K562 (cell line): Measurements from ENCODE around the gene MYH7. TPM values are rescaled to one million over a fixed set of nuclear protein-coding genes. Genes with fewer than 3 reads are reported as not detected.
A peak's percentile ranks its signal among the peaks of the same experiment; 100 is the strongest.

Source experiments
- ATF4 ChIP-seq: fragments of 450-650 bp; formaldehyde crosslinking; IDR thresholded peaks from 2 replicates; pipeline ENCODE4 v1.4.0; 2022; ENCODE audit warnings: mild to moderate bottlenecking, moderate library complexity
- CBFA2T3 ChIP-seq: fragments of 450-650 bp; IDR thresholded peaks from 2 replicates; pipeline ENCODE4 v1.6.1; 2017
- CBX1 ChIP-seq: sonication (generic); IDR thresholded peaks from 2 replicates; pipeline ENCODE4 v1.6.1; 2016; ENCODE audit warnings: antibody characterized with exemption, low read depth, mild to moderate bottlenecking
- CHCHD3 ChIP-seq: fragments of 250-450 bp; sonication (Bioruptor Pico); IDR thresholded peaks from 2 replicates; pipeline ENCODE4 v2.1.2; 2022; ENCODE audit warnings: mild to moderate bottlenecking
- CHD1 ChIP-seq: fragments of 200-600 bp; sonication (generic); IDR thresholded peaks from one replicate; pipeline ENCODE4 v1.6.1; 2012; ENCODE audit warnings: mild to moderate bottlenecking, moderate library complexity, low read length, inconsistent platforms
- CREB3L1 ChIP-seq: fragments of 450-650 bp; IDR thresholded peaks from 2 replicates; pipeline ENCODE4 v1.6.1; 2014; ENCODE audit warnings: low read depth, mild to moderate bottlenecking, moderate library complexity, borderline replicate concordance
- GABPA ChIP-seq: fragments of 200-800 bp; sonication (Bioruptor generic); conservative IDR thresholded peaks from 2 replicates; pipeline ENCODE4 v1.6.1; 2016; ENCODE audit warnings: low read depth, missing genetic modification characterization, missing compliant biosample characterization
- GTF2E2 ChIP-seq: fragments of 200-800 bp; sonication (Bioruptor generic); IDR thresholded peaks from 2 replicates; pipeline ENCODE4 v1.6.1; 2016; ENCODE audit warnings: missing genetic modification characterization, missing compliant biosample characterization
- PYGO2 ChIP-seq: fragments of 450-650 bp; IDR thresholded peaks from 2 replicates; pipeline ENCODE4 v1.6.1; 2016; ENCODE audit warnings: mild to moderate bottlenecking, missing genetic modification characterization, moderate library complexity, missing compliant biosample characterization
- SIN3A ChIP-seq, 2 experiments: fragments of 150-350 bp in 1 of 2; IDR thresholded peaks; 2 replicates each; pipeline ENCODE4 v1.6.1; 2011 to 2016; ENCODE audit warnings: borderline replicate concordance in 2 of 2, low read depth in 2 of 2, low read length in 2 of 2, mild to moderate bottlenecking in 2 of 2, moderate library complexity in 2 of 2; ENCODE audit not compliant: control insufficient read depth in 1 of 2
- SRSF3 ChIP-seq: fragments of 200-400 bp; formaldehyde crosslinking; IDR thresholded peaks from 2 replicates; pipeline ENCODE4 v1.6.1; 2016; ENCODE audit warnings: mild to moderate bottlenecking, low read length, moderate library complexity; ENCODE audit not compliant: insufficient read depth
- ZC3H11A ChIP-seq: IDR thresholded peaks from 2 replicates; pipeline ENCODE4 v1.6.1; 2012; ENCODE audit warnings: low read depth, low read length, improper control_type of control experiment
- ZNF707 ChIP-seq: fragments of 250-450 bp; sonication (Bioruptor Pico); conservative IDR thresholded peaks from 2 replicates; pipeline ENCODE4 v1.8.0; 2022; ENCODE audit warnings: inconsistent platforms, mild to moderate bottlenecking, moderate library complexity
- ZZZ3 ChIP-seq: fragments of 450-650 bp; IDR thresholded peaks from 2 replicates; pipeline ENCODE4 v1.6.1; 2016; ENCODE audit warnings: antibody characterized with exemption, mild to moderate bottlenecking, moderate library complexity
- polyA plus RNA-seq, 8 experiments: library from polyadenylated mRNA; depleted of rRNA in 4 of 8; stranded (reverse) in 5 of 8; unstranded in 3 of 8; fragments of >200 nt; fragmentation: Nextera tagmentation in 2 of 8; fragmentation: Illumina TruSeq in 1 of 8; extraction: Ambion mirVana in 2 of 8; extraction: Trizol in 1 of 8; gene quantifications; 2 replicates each; pipeline versions ENCODE4 v1.2.1 to v1.2.3, GENCODE V29; 2011 to 2014; ENCODE audit warnings: inconsistent platforms in 1 of 8, missing spikeins in 1 of 8
- total RNA-seq, 7 experiments: library from RNA; depleted of rRNA in 6 of 7; stranded (reverse); fragments of >200 nt in 6 of 7; fragmentation: Illumina TruSeq in 2 of 7; extraction: Trizol in 2 of 7; gene quantifications; 2 replicates each; pipeline versions ENCODE4 v1.2.1 to v1.2.3, GENCODE V29; 2011 to 2021; ENCODE audit warnings: low replicate concordance in 1 of 7
- TF ChIP-seq, protein P1 (sequence below): sonication (generic); formaldehyde crosslinking; IDR thresholded peaks from 2 replicates; pipeline ENCODE4 v1.8.0; 2022; ENCODE audit warnings: mild to moderate bottlenecking, missing genetic modification reagents, borderline replicate concordance
- TF ChIP-seq, protein P2 (sequence below), 2 experiments: IDR thresholded peaks; 2 replicates each; pipeline ENCODE4 v1.6.1; 2011; ENCODE audit warnings: borderline replicate concordance in 1 of 2, control low read depth in 1 of 2, low read depth in 1 of 2, low read length in 1 of 2, mild to moderate bottlenecking in 1 of 2, mixed read lengths in 1 of 2, moderate library complexity in 1 of 2; ENCODE audit not compliant: insufficient read depth in 1 of 2, insufficient read length in 1 of 2, poor library complexity in 1 of 2, severe bottlenecking in 1 of 2; ENCODE audit errors: extremely low read depth in 1 of 2
- TF ChIP-seq, protein P3 (sequence below): sonication (generic); formaldehyde crosslinking; IDR thresholded peaks from 2 replicates; pipeline ENCODE4 v1.8.0; 2022; ENCODE audit warnings: missing genetic modification reagents, mild to moderate bottlenecking, borderline replicate concordance

Gene MYH7
- total and polyA plus RNA-seq, 9 of the 15 experiments (the other 6 are each of a cell fraction or from before 2014, with no cell fraction given): not detected

GRCh38 chr14:23469127-23469905 is 33.9 kb upstream of the MYH7 start, which contains the start of gene NGDN (continued):
- TF ChIP-seq, protein P1, sequence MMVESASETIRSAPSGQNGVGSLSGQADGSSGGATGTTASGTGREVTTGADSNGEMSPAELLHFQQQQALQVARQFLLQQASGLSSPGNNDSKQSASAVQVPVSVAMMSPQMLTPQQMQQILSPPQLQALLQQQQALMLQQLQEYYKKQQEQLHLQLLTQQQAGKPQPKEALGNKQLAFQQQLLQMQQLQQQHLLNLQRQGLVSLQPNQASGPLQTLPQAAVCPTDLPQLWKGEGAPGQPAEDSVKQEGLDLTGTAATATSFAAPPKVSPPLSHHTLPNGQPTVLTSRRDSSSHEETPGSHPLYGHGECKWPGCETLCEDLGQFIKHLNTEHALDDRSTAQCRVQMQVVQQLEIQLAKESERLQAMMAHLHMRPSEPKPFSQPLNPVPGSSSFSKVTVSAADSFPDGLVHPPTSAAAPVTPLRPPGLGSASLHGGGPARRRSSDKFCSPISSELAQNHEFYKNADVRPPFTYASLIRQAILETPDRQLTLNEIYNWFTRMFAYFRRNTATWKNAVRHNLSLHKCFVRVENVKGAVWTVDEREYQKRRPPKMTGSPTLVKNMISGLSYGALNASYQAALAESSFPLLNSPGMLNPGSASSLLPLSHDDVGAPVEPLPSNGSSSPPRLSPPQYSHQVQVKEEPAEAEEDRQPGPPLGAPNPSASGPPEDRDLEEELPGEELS: no peak
- TF ChIP-seq CBX1 (peak; percentile 92; the same call in 1 of the 2 replicates), GABPA (tag) (peak; percentile 99), GTF2E2 (tag) (no peak), CREB3L1 (no peak), CHD1 (no peak), SRSF3 (no peak), ZC3H11A (no peak), ATF4 (CRISPR knock-in tag) (no peak), SIN3A (IDR thresholded peaks at IDR 0.05; ENCODE audit: borderline replicate concordance in 2 of 2, control insufficient read depth in 1 of 2, low read depth in 2 of 2, low read length in 2 of 2) (no peak), ZZZ3 (no peak), ZNF707 (CRISPR knock-in tag) (no peak), CBFA2T3 (no peak), CHCHD3 (CRISPR knock-in tag) (no peak), PYGO2 (no peak)
- TF ChIP-seq, protein P2, sequence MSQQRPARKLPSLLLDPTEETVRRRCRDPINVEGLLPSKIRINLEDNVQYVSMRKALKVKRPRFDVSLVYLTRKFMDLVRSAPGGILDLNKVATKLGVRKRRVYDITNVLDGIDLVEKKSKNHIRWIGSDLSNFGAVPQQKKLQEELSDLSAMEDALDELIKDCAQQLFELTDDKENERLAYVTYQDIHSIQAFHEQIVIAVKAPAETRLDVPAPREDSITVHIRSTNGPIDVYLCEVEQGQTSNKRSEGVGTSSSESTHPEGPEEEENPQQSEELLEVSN (IDR thresholded peaks at IDR 0.05; ENCODE audit: borderline replicate concordance in 1 of 2, extremely low read depth in 1 of 2, insufficient read depth in 1 of 2, insufficient read length in 1 of 2, low read depth in 1 of 2, low read length in 1 of 2, poor library complexity in 1 of 2, severe bottlenecking in 1 of 2): no peak
- TF ChIP-seq, protein P3, sequence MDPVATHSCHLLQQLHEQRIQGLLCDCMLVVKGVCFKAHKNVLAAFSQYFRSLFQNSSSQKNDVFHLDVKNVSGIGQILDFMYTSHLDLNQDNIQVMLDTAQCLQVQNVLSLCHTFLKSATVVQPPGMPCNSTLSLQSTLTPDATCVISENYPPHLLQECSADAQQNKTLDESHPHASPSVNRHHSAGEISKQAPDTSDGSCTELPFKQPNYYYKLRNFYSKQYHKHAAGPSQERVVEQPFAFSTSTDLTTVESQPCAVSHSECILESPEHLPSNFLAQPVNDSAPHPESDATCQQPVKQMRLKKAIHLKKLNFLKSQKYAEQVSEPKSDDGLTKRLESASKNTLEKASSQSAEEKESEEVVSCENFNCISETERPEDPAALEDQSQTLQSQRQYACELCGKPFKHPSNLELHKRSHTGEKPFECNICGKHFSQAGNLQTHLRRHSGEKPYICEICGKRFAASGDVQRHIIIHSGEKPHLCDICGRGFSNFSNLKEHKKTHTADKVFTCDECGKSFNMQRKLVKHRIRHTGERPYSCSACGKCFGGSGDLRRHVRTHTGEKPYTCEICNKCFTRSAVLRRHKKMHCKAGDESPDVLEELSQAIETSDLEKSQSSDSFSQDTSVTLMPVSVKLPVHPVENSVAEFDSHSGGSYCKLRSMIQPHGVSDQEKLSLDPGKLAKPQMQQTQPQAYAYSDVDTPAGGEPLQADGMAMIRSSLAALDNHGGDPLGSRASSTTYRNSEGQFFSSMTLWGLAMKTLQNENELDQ: no peak
